Measurements from ENCODE around the gene ADAMTS9.

The ADAMTS9 gene

GRCh38 chr3:64539451-64540196 is 148.2 kb downstream of the ADAMTS9 start:
- no peaks in the 10 kb centered on the region for H3K36me3 ChIP-seq
- no peak overlapping the region for H3K4me3 ChIP-seq (ENCODE audit: low read depth, low read length)
- H3K27ac ChIP-seq, result no peak overlapping the region
- no peaks in the 10 kb centered on the region for H3K27me3 ChIP-seq (ENCODE audit: insufficient read depth, low read depth, severe bottlenecking)
- no peak for DNase-seq
- no peaks in the 10 kb centered on the region for H3K9me3 ChIP-seq (ENCODE audit: severe bottlenecking)
- TF ChIP-seq CTCF (IDR thresholded peaks at IDR 0.05; ENCODE audit: low read depth, low read length), result no peak

GRCh38 chr3:64536166-64536565 is 151.6 kb downstream of the ADAMTS9 start:
- TF ChIP-seq CTCF (IDR thresholded peaks at IDR 0.05; ENCODE audit: low read depth, low read length), result no peak
- H3K27ac ChIP-seq, result no peak overlapping the region
- H3K27me3 ChIP-seq (ENCODE audit: insufficient read depth, low read depth, severe bottlenecking), result no peaks in the 10 kb centered on the region
- H3K36me3 ChIP-seq, result no peaks in the 10 kb centered on the region
- no peaks in the 10 kb centered on the region for H3K9me3 ChIP-seq (ENCODE audit: severe bottlenecking)
- no peak for DNase-seq
- no peak overlapping the region for H3K4me3 ChIP-seq (ENCODE audit: low read depth, low read length)

GRCh38 chr3:64533617-64534317 is 154.0 kb downstream of the ADAMTS9 start:
- DNase-seq, result peak; percentile 91
- Histone ChIP-seq H3K9me3 (ENCODE audit: severe bottlenecking) (no peaks in the 10 kb centered on the region), H3K27ac (no peak overlapping the region), H3K27me3 (ENCODE audit: insufficient read depth, low read depth, severe bottlenecking) (no peaks in the 10 kb centered on the region), H3K4me3 (ENCODE audit: low read depth, low read length) (no peak overlapping the region), H3K36me3 (no peaks in the 10 kb centered on the region)
- peak; percentile 92 for TF ChIP-seq CTCF (IDR thresholded peaks at IDR 0.05; ENCODE audit: low read depth, low read length)

- Histone ChIP-seq H3K9me3 (ENCODE audit: severe bottlenecking) (no peaks in the 10 kb centered on the region), H3K4me3 (ENCODE audit: low read depth, low read length) (no peak overlapping the region), H3K27ac (no peak overlapping the region), H3K36me3 (no peaks in the 10 kb centered on the region), H3K27me3 (ENCODE audit: insufficient read depth, low read depth, severe bottlenecking) (no peaks in the 10 kb centered on the region)
- peak; percentile 45 for TF ChIP-seq CTCF (IDR thresholded peaks at IDR 0.05; ENCODE audit: low read depth, low read length)
- peak; percentile 53 for DNase-seq
Observed at GRCh38 chr3:64530434-64531049, 157.3 kb downstream of the ADAMTS9 start.

DNA sequence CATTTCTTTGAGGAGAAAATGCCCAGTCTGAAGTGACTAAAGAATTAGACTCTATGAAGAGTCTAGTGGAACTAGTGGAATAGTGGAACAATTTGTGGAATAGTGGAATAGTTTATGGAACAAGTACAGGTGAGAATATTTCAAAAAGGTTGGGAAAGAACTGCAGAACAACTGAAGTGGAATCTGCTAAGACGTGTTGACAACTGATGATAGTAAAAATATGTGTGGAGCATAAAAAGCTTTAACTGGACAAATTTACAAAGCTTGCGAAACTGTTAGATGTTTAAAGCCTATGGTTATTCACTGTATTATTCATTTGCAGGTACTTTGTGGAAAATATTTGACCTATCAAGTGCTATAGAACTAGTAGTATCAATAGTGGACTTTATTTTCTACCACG is 164.5 kb downstream of the ADAMTS9 start:
- Histone ChIP-seq H3K36me3 (no peaks in the 10 kb centered on the region), H3K27ac (no peak overlapping the region), H3K27me3 (ENCODE audit: insufficient read depth, low read depth, severe bottlenecking) (no peaks in the 10 kb centered on the region), H3K4me3 (ENCODE audit: low read depth, low read length) (no peak overlapping the region), H3K9me3 (ENCODE audit: severe bottlenecking) (peaks cover 8% of the 10 kb centered on the region)
- TF ChIP-seq CTCF (IDR thresholded peaks at IDR 0.05; ENCODE audit: low read depth, low read length), result no peak
- no peak for DNase-seq
